Neural cell (in vitro differentiated cells): Measurements from ENCODE around the gene ST14. TPM values are rescaled to one million over a fixed set of nuclear protein-coding genes. Genes with fewer than 3 reads are reported as not detected.

ENCODE experiments used
- H2AFZ ChIP-seq: fragments of 200-600, 300-800 bp; sonication (generic), shearing (Covaris generic); 2 replicates; pipeline ENCODE4 v1.6.0; 2014; ENCODE audit warnings: low read depth, mild to moderate bottlenecking, antibody characterized with exemption, low read length, moderate library complexity
- H3F3A ChIP-seq: fragments of 200-600 bp; shearing (Covaris generic); 2 replicates; pipeline ENCODE4 v1.6.1; 2016; ENCODE audit warnings: mild to moderate bottlenecking, moderate library complexity, mixed read lengths, antibody characterized with exemption, low read length; ENCODE audit not compliant: insufficient read depth, poor library complexity, severe bottlenecking
- H3K27ac ChIP-seq: fragments of 200-600, 300-800 bp; sonication (generic), shearing (Covaris generic); 2 replicates; pipeline ENCODE4 v1.5.1; 2014; ENCODE audit warnings: mild to moderate bottlenecking, low read length, moderate library complexity
- H3K27me3 ChIP-seq: fragments of 300-800, 200-600 bp; sonication (generic), shearing (Covaris generic); 2 replicates; pipeline ENCODE4 v1.6.0; 2014; ENCODE audit warnings: mild to moderate bottlenecking, low read depth, low read length, moderate library complexity; ENCODE audit not compliant: insufficient read depth
- H3K36me3 ChIP-seq: fragments of 300-800, 200-600 bp; sonication (generic), shearing (Covaris generic); 2 replicates; pipeline ENCODE4 v1.5.1; 2014; ENCODE audit warnings: mild to moderate bottlenecking, antibody characterized with exemption, low read length, moderate library complexity; ENCODE audit not compliant: insufficient read depth
- H3K4me2 ChIP-seq: fragments of 300-800, 200-600 bp; sonication (generic), shearing (Covaris generic); 2 replicates; pipeline ENCODE4 v1.6.0; 2014; ENCODE audit warnings: mild to moderate bottlenecking, low read length
- H3K4me3 ChIP-seq: fragments of 300-800, 200-600 bp; sonication (generic), shearing (Covaris generic); 2 replicates; pipeline ENCODE4 v1.5.1; 2014; ENCODE audit warnings: mild to moderate bottlenecking, low read length, moderate library complexity
- H3K79me2 ChIP-seq: fragments of 200-600 bp; shearing (Covaris generic); replicated peaks from 2 replicates; pipeline ENCODE4 v1.6.0; 2014; ENCODE audit warnings: mild to moderate bottlenecking, low read length, moderate library complexity; ENCODE audit not compliant: insufficient read depth
- H3K9ac ChIP-seq: fragments of 300-800, 200-600 bp; sonication (generic), shearing (Covaris generic); 2 replicates; pipeline ENCODE4 v1.6.1; 2016; ENCODE audit warnings: mild to moderate bottlenecking, low read length, mixed read lengths
- H3K9me2 ChIP-seq: fragments of 200-600 bp; shearing (Covaris generic); 2 replicates; pipeline ENCODE4 v1.6.1; 2016; ENCODE audit warnings: mild to moderate bottlenecking, low read length, mixed read lengths; ENCODE audit not compliant: insufficient read depth
- H3K9me3 ChIP-seq: fragments of 200-600, 300-800 bp; sonication (generic), shearing (Covaris generic); 2 replicates; pipeline ENCODE4 v1.6.1; 2016; ENCODE audit warnings: mild to moderate bottlenecking, mixed run types, low read length, moderate library complexity, mixed read lengths
- H4K20me1 ChIP-seq: fragments of 200-600 bp; shearing (Covaris generic); 2 replicates; pipeline ENCODE4 v1.6.1; 2016; ENCODE audit warnings: mild to moderate bottlenecking, mixed run types; ENCODE audit not compliant: insufficient read depth
- CTCF ChIP-seq: fragments of 450-650 bp; IDR thresholded peaks from 2 replicates; pipeline ENCODE4 v1.5.1; 2014; ENCODE audit warnings: antibody characterized with exemption, mild to moderate bottlenecking, moderate library complexity; ENCODE audit not compliant: poor library complexity, severe bottlenecking
- EP300 ChIP-seq: fragments of 450-650 bp; conservative IDR thresholded peaks from 2 replicates; pipeline ENCODE4 v1.6.1; 2014; ENCODE audit warnings: antibody characterized with exemption, mild to moderate bottlenecking, moderate library complexity; ENCODE audit not compliant: poor library complexity, severe bottlenecking
- POLR2AphosphoS5 ChIP-seq: IDR thresholded peaks from 2 replicates; pipeline ENCODE4 v1.6.1; 2012
- RAD21 ChIP-seq: fragments of 450-650 bp; conservative IDR thresholded peaks from 2 replicates; pipeline ENCODE4 v1.6.1; 2014; ENCODE audit warnings: antibody characterized with exemption, mild to moderate bottlenecking, moderate library complexity
- REST ChIP-seq: IDR thresholded peaks from 2 replicates; pipeline ENCODE4 v1.6.1; 2012; ENCODE audit warnings: borderline replicate concordance
- SMC3 ChIP-seq: fragments of 450-650 bp; conservative IDR thresholded peaks from 2 replicates; pipeline ENCODE4 v1.6.1; 2014; ENCODE audit warnings: antibody characterized with exemption, mild to moderate bottlenecking, moderate library complexity; ENCODE audit not compliant: poor library complexity
- TAF1 ChIP-seq: IDR thresholded peaks from 2 replicates; pipeline ENCODE4 v1.6.1; 2012; ENCODE audit warnings: low read depth
- polyA plus RNA-seq: library from polyadenylated mRNA; depleted of rRNA; stranded (reverse); fragments of >200 nt; gene quantifications from 2 replicates; pipeline ENCODE4 v1.2.3, GENCODE V29; 2014

Gene ST14
- polyA plus RNA-seq, 1 donor from 2014 or later = not detected

- no peak overlapping the region for H2AFZ ChIP-seq
- no peaks in the 10 kb centered on the region for H3K36me3 ChIP-seq
- H3K4me2 ChIP-seq = no peak overlapping the region
Observed at GRCh38 chr11:130217133-130218031, 57.8 kb downstream of the ST14 start.

GRCh38 chr11:130218501-130219070, 59.0 kb downstream of the ST14 start:
- Histone ChIP-seq H2AFZ (no peak overlapping the region), H3K4me3 (no peak overlapping the region), H3K27ac (no peak overlapping the region), H3K9me2 (no peaks in the 10 kb centered on the region), H3K4me2 (no peak overlapping the region), H3K9me3 (no peaks in the 10 kb centered on the region), H3F3A (no peaks in the 10 kb centered on the region), H3K27me3 (no peaks in the 10 kb centered on the region), H3K36me3 (no peaks in the 10 kb centered on the region), H3K9ac (no peak overlapping the region), H3K79me2 (no peaks in the 10 kb centered on the region), H4K20me1 (no peaks in the 10 kb centered on the region)
- TF ChIP-seq RAD21 (no peak), SMC3 (no peak), POLR2AphosphoS5 (no peak), REST (no peak)

More at GRCh38 chr11:130217133-130218031, 57.8 kb downstream of the ST14 start:
- H3K9me2 ChIP-seq = no peaks in the 10 kb centered on the region
- no peaks in the 10 kb centered on the region for H3K79me2 ChIP-seq
- H3K9me3 ChIP-seq = no peaks in the 10 kb centered on the region
- H3F3A ChIP-seq = no peaks in the 10 kb centered on the region
- TF ChIP-seq EP300 (no peak), REST (no peak), CTCF (no peak), POLR2AphosphoS5 (no peak), SMC3 (no peak), TAF1 (no peak)
- no peak overlapping the region for H3K9ac ChIP-seq
- H3K27me3 ChIP-seq = no peaks in the 10 kb centered on the region
- H3K27ac ChIP-seq = no peak overlapping the region
- no peak overlapping the region for H3K4me3 ChIP-seq
- no peaks in the 10 kb centered on the region for H4K20me1 ChIP-seq
